B cell (primary cell): ENCODE data around the gene GRK3. TPM values are rescaled to one million over a fixed set of nuclear protein-coding genes. Genes with fewer than 3 reads are reported as not detected.
"Not testable (repeated sequence)": the region's sequence is repeated elsewhere in the genome, so short reads cannot be mapped to it uniquely, and the experiment has no call there.

ENCODE experiments used
- ATAC-seq: fragments of 200-7000 bp; cut with Tn5 transposase; one replicate; pipeline ENCODE4 v1.10.0; 2021; ENCODE audit warnings: low read depth, mild to moderate bottlenecking, moderate number of reproducible peaks, moderate library complexity
- CTCF ChIA-PET: fragments of 350-600 bp; sonication (Branson Sonifier 250); formaldehyde crosslinking; loops from one replicate; lab custom pipeline; 2021; ENCODE audit warnings: antibody characterized with exemption, inconsistent platforms; lab: Charles Lee
- POLR2A ChIA-PET: fragments of 350-600 bp; sonication (Branson Sonifier 250); formaldehyde crosslinking; loops from one replicate; lab custom pipeline; 2021; ENCODE audit warnings: antibody characterized with exemption; lab: Charles Lee
- DNase-seq: peaks from one replicate; pipeline ENCODE4 v3.0.0; 2013
- H2AFZ ChIP-seq: 2 replicates; pipeline ENCODE4 v1.6.1; 2012; ENCODE audit warnings: mild to moderate bottlenecking, low read depth, low read length; ENCODE audit not compliant: insufficient read depth, poor library complexity, severe bottlenecking
- H3K27ac ChIP-seq, 2 donors: 1 replicate in 1 of 2; 2 replicates in 1 of 2; pipeline ENCODE4 v1.5.1; 2012 to 2013; ENCODE audit warnings: low read length in 2 of 2, mild to moderate bottlenecking in 2 of 2, moderate library complexity in 1 of 2
- H3K27me3 ChIP-seq, 4 experiments: fragments of 200-600 bp in 1 of 4; sonication (generic) in 1 of 4; replicated peaks in 1 of 4; 1 replicate in 2 of 4; 2 replicates in 2 of 4; pipeline versions ENCODE4 v1.6.1 to v1.7.0; 2013 to 2016; ENCODE audit warnings: low read length in 3 of 4, mild to moderate bottlenecking in 2 of 4, mixed read lengths in 1 of 4, moderate library complexity in 1 of 4; ENCODE audit not compliant: insufficient read depth in 4 of 4, control insufficient read depth in 3 of 4; ENCODE audit errors: control extremely low read depth in 1 of 4
- H3K36me3 ChIP-seq, 2 experiments: replicated peaks in 1 of 2; 1 replicate in 1 of 2; 2 replicates in 1 of 2; pipeline versions ENCODE4 v1.6.1 to v1.7.1; 2013; ENCODE audit warnings: low read length in 1 of 2; ENCODE audit not compliant: insufficient read depth in 2 of 2, control insufficient read depth in 1 of 2; ENCODE audit errors: control extremely low read depth in 1 of 2, extremely low read depth in 1 of 2
- H3K4me1 ChIP-seq, 2 donors: fragments of 200-600 bp in 1 of 2; sonication (generic) in 1 of 2; 1 replicate in 1 of 2; 2 replicates in 1 of 2; pipeline versions ENCODE4 v1.5.1 to v1.6.1; 2013 to 2017; ENCODE audit warnings: low read length in 2 of 2; ENCODE audit not compliant: control insufficient read depth in 2 of 2, insufficient read depth in 2 of 2
- H3K4me2 ChIP-seq: replicated peaks from 2 replicates; pipeline ENCODE3; 2012; ENCODE audit warnings: mild to moderate bottlenecking, low read depth, low read length; ENCODE audit not compliant: poor library complexity, severe bottlenecking
- H3K4me3 ChIP-seq, 5 experiments: fragments of 200-600 bp in 1 of 5; sonication (generic) in 1 of 5; 1 replicate in 3 of 5; 2 replicates in 2 of 5; pipeline versions ENCODE4 v1.5.1 to v1.7.0; 2011 to 2016; ENCODE audit warnings: low read length in 4 of 5, mild to moderate bottlenecking in 4 of 5, low read depth in 2 of 5, control low read depth in 1 of 5, moderate library complexity in 1 of 5; ENCODE audit not compliant: insufficient read depth in 1 of 5; ENCODE audit errors: control extremely low read depth in 1 of 5, extremely low read depth in 1 of 5
- H3K79me2 ChIP-seq: fragments of 200-600 bp; sonication (generic); one replicate; pipeline ENCODE4 v1.6.0; 2016; ENCODE audit warnings: low read length; ENCODE audit not compliant: control insufficient read depth, insufficient read depth
- H3K9ac ChIP-seq: fragments of 200-600 bp; sonication (generic); 2 replicates; pipeline ENCODE4 v1.6.1; 2017; ENCODE audit warnings: mild to moderate bottlenecking, low read length, moderate library complexity
- H3K9me3 ChIP-seq, 3 donors: one replicate each; pipeline versions ENCODE4 v1.6.1 to v1.7.1; 2013; ENCODE audit warnings: low read length in 2 of 3; ENCODE audit not compliant: control insufficient read depth in 2 of 3, insufficient read depth in 1 of 3; ENCODE audit errors: control extremely low read depth in 1 of 3
- H4K20me1 ChIP-seq: 2 replicates; pipeline ENCODE4 v1.6.0; 2012; ENCODE audit warnings: mild to moderate bottlenecking, low read length; ENCODE audit not compliant: insufficient read depth, control insufficient read depth, poor library complexity, severe bottlenecking
- H3K27ac Mint-ChIP-seq: one replicate; pipeline ENCODE4 v1.8.0; 2021; ENCODE audit warnings: mixed read lengths
- H3K27me3 Mint-ChIP-seq: one replicate; pipeline ENCODE4 v1.8.0; 2021; ENCODE audit warnings: mixed read lengths
- H3K4me1 Mint-ChIP-seq: one replicate; pipeline ENCODE4 v1.8.0; 2021; ENCODE audit warnings: mixed read lengths
- H3K4me3 Mint-ChIP-seq: one replicate; pipeline ENCODE4 v1.8.0; 2021; ENCODE audit warnings: mixed read lengths
- H3K9me3 Mint-ChIP-seq: one replicate; pipeline ENCODE4 v1.8.0; 2022; ENCODE audit warnings: mixed read lengths; ENCODE audit not compliant: insufficient read depth
- EZH2 ChIP-seq: IDR thresholded peaks from 2 replicates; pipeline ENCODE4 v1.6.1; 2012; ENCODE audit warnings: borderline replicate concordance, low read depth, mild to moderate bottlenecking, moderate library complexity, low read length; ENCODE audit not compliant: insufficient read depth, poor library complexity, severe bottlenecking
- WGBS: methylation state at CpG from one replicate; pipeline ENCODE4 v1.1.5; 2013; ENCODE audit warnings: missing lambda C conversion rate; ENCODE audit not compliant: insufficient coverage; 5-methylcytosine and 5-hydroxymethylcytosine counted together
- intact Hi-C: fragments of 100-400 bp; cut with micrococcal nuclease; formaldehyde crosslinking; loops from one replicate; pipeline ENCODE4 v1.10.0; 2022
- polyA plus RNA-seq: library from polyadenylated mRNA; depleted of rRNA; stranded (reverse); fragments of >200 nt; gene quantifications from 2 replicates; pipeline ENCODE4 v1.2.3, GENCODE V29; 2012
- total RNA-seq, 2 donors: library from RNA; stranded (reverse); fragments of 120-200 nt in 1 of 2; gene quantifications; 1 replicate in 1 of 2; 2 replicates in 1 of 2; pipeline versions ENCODE4 v1.2.3 to v1.2.4, GENCODE V29; 2013 to 2022
- TF ChIP-seq, protein P1 (sequence below): fragments of 200-600 bp; IDR thresholded peaks from one replicate; pipeline ENCODE4 v1.8.0; 2022; ENCODE audit warnings: antibody characterized with exemption, mild to moderate bottlenecking

GRK3 gene
- total and polyA plus RNA-seq, 2 donors (not counting 1 experiment from before 2014, with no cell fraction given), result 17.6 to 61.0 TPM

DNA sequence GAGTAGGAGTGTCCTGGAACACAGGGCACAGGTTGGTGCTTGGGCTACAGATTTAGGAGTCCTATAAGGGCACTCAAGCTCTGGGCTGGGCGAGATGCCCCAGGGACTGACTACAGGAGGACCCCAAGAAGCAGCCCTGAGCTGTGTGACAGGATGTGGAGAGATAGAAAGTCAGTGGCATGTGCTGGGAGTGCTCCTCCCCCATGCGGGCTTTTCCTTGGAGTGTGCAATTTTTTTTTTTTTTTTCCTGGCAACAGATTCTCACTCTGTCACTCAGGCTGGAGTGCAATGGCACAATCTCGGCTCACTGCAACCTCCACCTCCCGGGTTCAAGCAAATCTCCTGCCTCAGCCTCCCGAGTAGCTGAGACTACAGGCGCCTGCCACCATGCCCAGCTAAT, 144.0 kb downstream of the GRK3 start:
- H3K4me1 Mint-ChIP-seq, H3K27me3 Mint-ChIP-seq, intact Hi-C loops, H2AFZ ChIP-seq, DNase-seq, H3K4me1 ChIP-seq, H3K27ac Mint-ChIP-seq, H3K4me3 ChIP-seq, H3K27me3 ChIP-seq, ATAC-seq, H3K4me2 ChIP-seq, POLR2A ChIA-PET, H3K9me3 ChIP-seq, H3K4me3 Mint-ChIP-seq, H3K27ac ChIP-seq, H3K9ac ChIP-seq, H3K9me3 Mint-ChIP-seq: not testable (repeated sequence)
- Histone ChIP-seq H3K79me2 (peaks cover 10% of the 10 kb centered on the region), H4K20me1 (peaks cover 11% of the 10 kb centered on the region), H3K36me3 (peaks cover 4 to 81% of the 10 kb centered on the region in 2 experiments)
- WGBS, result 100% methylated on average over 6 of the region's 6 CpGs
- CTCF ChIA-PET, result interaction anchor here (4.5 kb wide), 1 partner anchor 164 kb away, joined by 35 read pairs; no protein-coding TSS in a partner anchor

DNA sequence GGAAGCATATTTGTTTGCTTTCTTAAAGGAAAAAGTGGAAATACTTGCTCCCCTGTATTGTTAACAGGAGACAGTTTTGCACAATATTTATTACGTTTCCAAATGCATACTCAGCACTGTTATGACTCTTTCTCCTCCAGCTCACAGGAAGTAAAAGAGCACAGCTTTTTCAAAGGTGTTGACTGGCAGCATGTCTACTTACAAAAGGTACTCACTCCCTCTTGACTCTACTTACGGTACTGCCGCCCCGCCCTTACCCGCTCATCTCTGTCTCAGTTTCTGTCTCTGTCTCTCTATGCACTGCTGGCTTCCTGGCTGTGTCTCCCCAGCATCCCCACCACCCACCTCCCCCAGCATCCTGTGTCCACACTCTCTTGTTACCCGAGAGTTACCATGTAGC, 145.3 kb downstream of the GRK3 start:
- Histone ChIP-seq H3K27ac (no peak overlapping the region), H3K4me1 (no peaks in the 10 kb centered on the region), H4K20me1 (peaks cover 11% of the 10 kb centered on the region), H3K9ac (no peak overlapping the region), H2AFZ (no peak overlapping the region), H3K4me2 (no peak overlapping the region), H3K79me2 (peaks cover 10% of the 10 kb centered on the region), H3K4me3 (no peak overlapping the region), H3K36me3 (peaks cover 4 to 81% of the 10 kb centered on the region in 2 experiments), H3K9me3 (no peaks in the 10 kb centered on the region), H3K27me3 (no peaks in the 10 kb centered on the region)
- Mint-ChIP-seq H3K27ac (peak overlapping the region; percentile 61), H3K27me3 (no peaks in the 10 kb centered on the region), H3K9me3 (no peaks in the 10 kb centered on the region), H3K4me3 (no peak overlapping the region), H3K4me1 (peaks cover 2% of the 10 kb centered on the region)
- 73% methylated on average over 4 of the region's 6 CpGs for WGBS
- ChIA-PET POLR2A (no interaction called here), CTCF (interaction anchor here (1.6 kb wide), 1 partner anchor 166 kb away, joined by 4 read pairs; no protein-coding TSS in a partner anchor)
- ATAC-seq (no peak), DNase-seq (no peak)
- intact Hi-C loops, result no loop called here
- no peak for TF ChIP-seq EZH2
- TF ChIP-seq, protein P1, sequence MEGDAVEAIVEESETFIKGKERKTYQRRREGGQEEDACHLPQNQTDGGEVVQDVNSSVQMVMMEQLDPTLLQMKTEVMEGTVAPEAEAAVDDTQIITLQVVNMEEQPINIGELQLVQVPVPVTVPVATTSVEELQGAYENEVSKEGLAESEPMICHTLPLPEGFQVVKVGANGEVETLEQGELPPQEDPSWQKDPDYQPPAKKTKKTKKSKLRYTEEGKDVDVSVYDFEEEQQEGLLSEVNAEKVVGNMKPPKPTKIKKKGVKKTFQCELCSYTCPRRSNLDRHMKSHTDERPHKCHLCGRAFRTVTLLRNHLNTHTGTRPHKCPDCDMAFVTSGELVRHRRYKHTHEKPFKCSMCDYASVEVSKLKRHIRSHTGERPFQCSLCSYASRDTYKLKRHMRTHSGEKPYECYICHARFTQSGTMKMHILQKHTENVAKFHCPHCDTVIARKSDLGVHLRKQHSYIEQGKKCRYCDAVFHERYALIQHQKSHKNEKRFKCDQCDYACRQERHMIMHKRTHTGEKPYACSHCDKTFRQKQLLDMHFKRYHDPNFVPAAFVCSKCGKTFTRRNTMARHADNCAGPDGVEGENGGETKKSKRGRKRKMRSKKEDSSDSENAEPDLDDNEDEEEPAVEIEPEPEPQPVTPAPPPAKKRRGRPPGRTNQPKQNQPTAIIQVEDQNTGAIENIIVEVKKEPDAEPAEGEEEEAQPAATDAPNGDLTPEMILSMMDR, result no peak
